GM23338 (cell line): ENCODE measurements around the gene FOCAD. TPM values are rescaled to one million over a fixed set of nuclear protein-coding genes. Genes with fewer than 3 reads are reported as not detected.

Experiments used
- ATAC-seq: fragments of 200-7000 bp; cut with Tn5 transposase; 3 replicates; pipeline ENCODE4 v1.9.1; 2020
- DNase-seq: peaks from one replicate; pipeline ENCODE4 v3.0.0-alpha.2; 2015; ENCODE audit warnings: low spot score
- H2AFZ ChIP-seq: fragments of 200-600 bp; sonication (generic); 2 replicates; pipeline ENCODE4 v1.8.0; 2016; ENCODE audit warnings: antibody characterized with exemption, mild to moderate bottlenecking, moderate library complexity
- H3F3A ChIP-seq: fragments of 200-600 bp; sonication (generic); replicated peaks from 2 replicates; pipeline ENCODE4 v1.8.0; 2017; ENCODE audit warnings: antibody characterized with exemption, mixed run types, low read depth
- H3K27ac ChIP-seq: fragments of 200-600 bp; sonication (generic); 2 replicates; pipeline ENCODE4 v1.6.1; 2016; ENCODE audit warnings: low read depth
- H3K27me3 ChIP-seq: fragments of 200-600 bp; sonication (generic); 2 replicates; pipeline ENCODE4 v1.8.0; 2016; ENCODE audit warnings: mild to moderate bottlenecking, mixed run types, moderate library complexity; ENCODE audit not compliant: insufficient read depth
- H3K36me3 ChIP-seq: fragments of 200-600 bp; sonication (generic); 2 replicates; pipeline ENCODE4 v1.8.0; 2016; ENCODE audit warnings: mild to moderate bottlenecking; ENCODE audit not compliant: insufficient read depth
- H3K4me1 ChIP-seq: fragments of 200-600 bp; sonication (generic); 2 replicates; pipeline ENCODE4 v1.8.0; 2016; ENCODE audit warnings: mild to moderate bottlenecking, moderate library complexity; ENCODE audit not compliant: insufficient read depth
- H3K4me2 ChIP-seq: fragments of 200-600 bp; sonication (generic); 2 replicates; pipeline ENCODE4 v1.7.1; 2017; ENCODE audit warnings: mixed run types
- H3K4me3 ChIP-seq: fragments of 200-600 bp; sonication (generic); 2 replicates; pipeline ENCODE4 v1.6.1; 2016; ENCODE audit warnings: mixed run types
- H3K79me2 ChIP-seq: fragments of 200-600 bp; sonication (generic); replicated peaks from 2 replicates; pipeline ENCODE4 v1.8.0; 2017; ENCODE audit warnings: mild to moderate bottlenecking; ENCODE audit not compliant: insufficient read depth
- H3K9me2 ChIP-seq: fragments of 200-600 bp; sonication (generic); 2 replicates; pipeline ENCODE4 v1.8.0; 2017; ENCODE audit not compliant: insufficient read depth
- H4K20me1 ChIP-seq: fragments of 200-600 bp; sonication (generic); replicated peaks from 2 replicates; pipeline ENCODE4 v1.8.0; 2017; ENCODE audit warnings: mild to moderate bottlenecking; ENCODE audit not compliant: insufficient read depth
- H3K27ac Mint-ChIP-seq: 2 replicates; pipeline ENCODE4 v1.8.0; 2020; ENCODE audit warnings: inconsistent platforms, mild to moderate bottlenecking, moderate library complexity, mixed read lengths
- H3K27me3 Mint-ChIP-seq: 3 replicates; pipeline ENCODE4 v1.8.0; 2022; ENCODE audit warnings: low read depth, mild to moderate bottlenecking, moderate library complexity, mixed read lengths, inconsistent platforms; ENCODE audit not compliant: insufficient read depth, poor library complexity
- H3K36me3 Mint-ChIP-seq: 3 replicates; pipeline ENCODE4 v1.8.0; 2021; ENCODE audit warnings: low read depth, mild to moderate bottlenecking, inconsistent platforms, moderate library complexity, mixed read lengths
- H3K4me1 Mint-ChIP-seq: 3 replicates; pipeline ENCODE4 v1.8.0; 2020; ENCODE audit warnings: mild to moderate bottlenecking, inconsistent platforms, mixed read lengths
- H3K4me3 Mint-ChIP-seq: 3 replicates; pipeline ENCODE4 v1.8.0; 2021; ENCODE audit warnings: moderate library complexity, mild to moderate bottlenecking, inconsistent platforms, mixed read lengths
- H3K9me3 Mint-ChIP-seq: 3 replicates; pipeline ENCODE4 v1.8.0; 2020; ENCODE audit warnings: moderate library complexity, mild to moderate bottlenecking, inconsistent platforms, mixed read lengths
- CREB1 ChIP-seq: fragments of 250-450 bp; sonication (Bioruptor Pico); IDR thresholded peaks from 2 replicates; pipeline ENCODE4 v1.5.0; 2020; ENCODE audit warnings: low read depth, mild to moderate bottlenecking, moderate library complexity
- EZH2 ChIP-seq: fragments of 200-600 bp; sonication (generic); IDR thresholded peaks from one replicate; pipeline ENCODE4 v1.8.0; 2017; ENCODE audit warnings: antibody characterized with exemption, mild to moderate bottlenecking, low read depth; ENCODE audit not compliant: unreplicated experiment
- EZH2phosphoT487 ChIP-seq: fragments of 200-600 bp; sonication (generic); IDR thresholded peaks from one replicate; pipeline ENCODE4 v1.8.1; 2018; ENCODE audit warnings: antibody characterized with exemption; ENCODE audit not compliant: unreplicated experiment
- JUNB ChIP-seq: IDR thresholded peaks from one replicate; pipeline ENCODE4 v1.6.1; 2016; ENCODE audit warnings: antibody characterized with exemption; ENCODE audit not compliant: unreplicated experiment
- NANOG ChIP-seq: IDR thresholded peaks from 2 replicates; pipeline ENCODE4 v1.6.1; 2016; ENCODE audit warnings: antibody characterized with exemption, borderline replicate concordance
- POLR2AphosphoS5 ChIP-seq: IDR thresholded peaks from 2 replicates; pipeline ENCODE4 v1.6.1; 2016; ENCODE audit warnings: antibody characterized with exemption, low read depth
- STAT1 ChIP-seq: IDR thresholded peaks from one replicate; pipeline ENCODE4 v1.6.1; 2016; ENCODE audit warnings: antibody characterized with exemption; ENCODE audit not compliant: unreplicated experiment
- ZNF114 ChIP-seq: fragments of 250-450 bp; sonication (Bioruptor Pico); IDR thresholded peaks from 2 replicates; pipeline ENCODE4 v1.5.0; 2020; ENCODE audit warnings: mild to moderate bottlenecking, moderate library complexity
- ZNF331 ChIP-seq: fragments of 250-450 bp; sonication (Bioruptor Pico); IDR thresholded peaks from 2 replicates; pipeline ENCODE4 v1.5.0; 2020; ENCODE audit warnings: low read depth, mild to moderate bottlenecking, moderate library complexity
- polyA plus RNA-seq: library from polyadenylated mRNA; unstranded; fragments of >200 nt; fragmentation: Nextera tagmentation; extraction: Ambion mirVana; gene quantifications from 2 replicates; pipeline ENCODE4 v1.2.1, GENCODE V29; 2016
- total RNA-seq: library from RNA; depleted of rRNA; stranded (reverse); fragments of >200 nt; shearing (Covaris generic); gene quantifications from 2 replicates; pipeline ENCODE4 v1.2.3, GENCODE V29; 2014
- TF ChIP-seq, protein P1 (sequence below): IDR thresholded peaks from one replicate; pipeline ENCODE4 v1.6.1; 2018; ENCODE audit warnings: antibody characterized with exemption; ENCODE audit not compliant: unreplicated experiment
- TF ChIP-seq, protein P2 (sequence below), 2 experiments: fragments of 200-600 bp in 1 of 2; sonication (generic) in 1 of 2; conservative IDR thresholded peaks; 2 replicates each; pipeline versions ENCODE4 v1.5.1 to v1.6.1; 2016 to 2017; ENCODE audit warnings: antibody characterized with exemption in 2 of 2, low read depth in 2 of 2, mild to moderate bottlenecking in 2 of 2, moderate library complexity in 1 of 2
- TF ChIP-seq, protein P3 (sequence below): IDR thresholded peaks from 2 replicates; pipeline ENCODE4 v1.6.1; 2016; ENCODE audit warnings: antibody characterized with exemption
- TF ChIP-seq, protein P4 (sequence below): fragments of 250-450 bp; sonication (Bioruptor Pico); IDR thresholded peaks from 2 replicates; pipeline ENCODE4 v1.5.0; 2020; ENCODE audit warnings: mild to moderate bottlenecking, moderate library complexity

Gene FOCAD
- total and polyA plus RNA-seq, 2 experiments from 2014 or later, result 13.7 to 66.5 TPM

DNA sequence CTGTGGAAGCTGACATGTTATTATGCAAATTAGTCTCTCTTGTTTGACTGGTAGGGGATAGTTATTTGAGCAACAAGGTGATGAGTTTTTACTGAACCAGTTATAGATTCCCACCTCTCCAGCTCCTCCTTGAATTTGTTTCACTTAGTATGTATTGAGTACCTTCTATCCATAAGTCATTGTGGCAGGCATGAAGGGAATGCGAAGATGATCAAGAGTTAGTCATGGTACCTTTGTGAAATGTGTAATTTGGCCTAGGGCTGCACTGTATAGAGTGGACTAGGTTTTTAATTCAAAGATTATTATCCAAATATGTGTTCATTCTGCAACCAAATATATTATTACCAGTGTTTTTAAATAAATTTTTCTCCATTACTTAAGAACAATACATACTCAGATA lies 237.3 kb downstream of the FOCAD start:
- Histone ChIP-seq H3K36me3 (no peaks in the 10 kb centered on the region; the same call in 1 of the 2 replicates), H3K9me2 (no peaks in the 10 kb centered on the region), H3K27ac (no peak overlapping the region), H2AFZ (no peak overlapping the region), H3K79me2 (no peaks in the 10 kb centered on the region), H3K4me1 (no peaks in the 10 kb centered on the region; the same call in 1 of the 2 replicates), H3K27me3 (no peaks in the 10 kb centered on the region), H3K4me2 (no peak overlapping the region), H3F3A (no peaks in the 10 kb centered on the region), H3K4me3 (no peak overlapping the region), H4K20me1 (no peaks in the 10 kb centered on the region)
- Mint-ChIP-seq H3K9me3 (peaks cover 5% of the 10 kb centered on the region; the same call in 2 of the 3 replicates), H3K27ac (no peak overlapping the region), H3K4me1 (no peaks in the 10 kb centered on the region), H3K27me3 (no peaks in the 10 kb centered on the region), H3K4me3 (no peak overlapping the region), H3K36me3 (peaks cover 24% of the 10 kb centered on the region)
- no peak for DNase-seq
- TF ChIP-seq, protein P1, sequence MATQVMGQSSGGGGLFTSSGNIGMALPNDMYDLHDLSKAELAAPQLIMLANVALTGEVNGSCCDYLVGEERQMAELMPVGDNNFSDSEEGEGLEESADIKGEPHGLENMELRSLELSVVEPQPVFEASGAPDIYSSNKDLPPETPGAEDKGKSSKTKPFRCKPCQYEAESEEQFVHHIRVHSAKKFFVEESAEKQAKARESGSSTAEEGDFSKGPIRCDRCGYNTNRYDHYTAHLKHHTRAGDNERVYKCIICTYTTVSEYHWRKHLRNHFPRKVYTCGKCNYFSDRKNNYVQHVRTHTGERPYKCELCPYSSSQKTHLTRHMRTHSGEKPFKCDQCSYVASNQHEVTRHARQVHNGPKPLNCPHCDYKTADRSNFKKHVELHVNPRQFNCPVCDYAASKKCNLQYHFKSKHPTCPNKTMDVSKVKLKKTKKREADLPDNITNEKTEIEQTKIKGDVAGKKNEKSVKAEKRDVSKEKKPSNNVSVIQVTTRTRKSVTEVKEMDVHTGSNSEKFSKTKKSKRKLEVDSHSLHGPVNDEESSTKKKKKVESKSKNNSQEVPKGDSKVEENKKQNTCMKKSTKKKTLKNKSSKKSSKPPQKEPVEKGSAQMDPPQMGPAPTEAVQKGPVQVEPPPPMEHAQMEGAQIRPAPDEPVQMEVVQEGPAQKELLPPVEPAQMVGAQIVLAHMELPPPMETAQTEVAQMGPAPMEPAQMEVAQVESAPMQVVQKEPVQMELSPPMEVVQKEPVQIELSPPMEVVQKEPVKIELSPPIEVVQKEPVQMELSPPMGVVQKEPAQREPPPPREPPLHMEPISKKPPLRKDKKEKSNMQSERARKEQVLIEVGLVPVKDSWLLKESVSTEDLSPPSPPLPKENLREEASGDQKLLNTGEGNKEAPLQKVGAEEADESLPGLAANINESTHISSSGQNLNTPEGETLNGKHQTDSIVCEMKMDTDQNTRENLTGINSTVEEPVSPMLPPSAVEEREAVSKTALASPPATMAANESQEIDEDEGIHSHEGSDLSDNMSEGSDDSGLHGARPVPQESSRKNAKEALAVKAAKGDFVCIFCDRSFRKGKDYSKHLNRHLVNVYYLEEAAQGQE, result no peak
- TF ChIP-seq EZH2phosphoT487 (no peak), NANOG (no peak), ZNF331 (CRISPR knock-in tag) (no peak), EZH2 (no peak), STAT1 (no peak), ZNF114 (CRISPR knock-in tag) (no peak), POLR2AphosphoS5 (no peak), JUNB (no peak), CREB1 (no peak)
- TF ChIP-seq, protein P2, sequence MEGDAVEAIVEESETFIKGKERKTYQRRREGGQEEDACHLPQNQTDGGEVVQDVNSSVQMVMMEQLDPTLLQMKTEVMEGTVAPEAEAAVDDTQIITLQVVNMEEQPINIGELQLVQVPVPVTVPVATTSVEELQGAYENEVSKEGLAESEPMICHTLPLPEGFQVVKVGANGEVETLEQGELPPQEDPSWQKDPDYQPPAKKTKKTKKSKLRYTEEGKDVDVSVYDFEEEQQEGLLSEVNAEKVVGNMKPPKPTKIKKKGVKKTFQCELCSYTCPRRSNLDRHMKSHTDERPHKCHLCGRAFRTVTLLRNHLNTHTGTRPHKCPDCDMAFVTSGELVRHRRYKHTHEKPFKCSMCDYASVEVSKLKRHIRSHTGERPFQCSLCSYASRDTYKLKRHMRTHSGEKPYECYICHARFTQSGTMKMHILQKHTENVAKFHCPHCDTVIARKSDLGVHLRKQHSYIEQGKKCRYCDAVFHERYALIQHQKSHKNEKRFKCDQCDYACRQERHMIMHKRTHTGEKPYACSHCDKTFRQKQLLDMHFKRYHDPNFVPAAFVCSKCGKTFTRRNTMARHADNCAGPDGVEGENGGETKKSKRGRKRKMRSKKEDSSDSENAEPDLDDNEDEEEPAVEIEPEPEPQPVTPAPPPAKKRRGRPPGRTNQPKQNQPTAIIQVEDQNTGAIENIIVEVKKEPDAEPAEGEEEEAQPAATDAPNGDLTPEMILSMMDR (conservative IDR thresholded peaks at IDR 0.05; ENCODE audit: low read depth in 2 of 2), result no peak
- TF ChIP-seq, protein P3, sequence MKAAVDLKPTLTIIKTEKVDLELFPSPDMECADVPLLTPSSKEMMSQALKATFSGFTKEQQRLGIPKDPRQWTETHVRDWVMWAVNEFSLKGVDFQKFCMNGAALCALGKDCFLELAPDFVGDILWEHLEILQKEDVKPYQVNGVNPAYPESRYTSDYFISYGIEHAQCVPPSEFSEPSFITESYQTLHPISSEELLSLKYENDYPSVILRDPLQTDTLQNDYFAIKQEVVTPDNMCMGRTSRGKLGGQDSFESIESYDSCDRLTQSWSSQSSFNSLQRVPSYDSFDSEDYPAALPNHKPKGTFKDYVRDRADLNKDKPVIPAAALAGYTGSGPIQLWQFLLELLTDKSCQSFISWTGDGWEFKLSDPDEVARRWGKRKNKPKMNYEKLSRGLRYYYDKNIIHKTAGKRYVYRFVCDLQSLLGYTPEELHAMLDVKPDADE, result no peak
- TF ChIP-seq, protein P4, sequence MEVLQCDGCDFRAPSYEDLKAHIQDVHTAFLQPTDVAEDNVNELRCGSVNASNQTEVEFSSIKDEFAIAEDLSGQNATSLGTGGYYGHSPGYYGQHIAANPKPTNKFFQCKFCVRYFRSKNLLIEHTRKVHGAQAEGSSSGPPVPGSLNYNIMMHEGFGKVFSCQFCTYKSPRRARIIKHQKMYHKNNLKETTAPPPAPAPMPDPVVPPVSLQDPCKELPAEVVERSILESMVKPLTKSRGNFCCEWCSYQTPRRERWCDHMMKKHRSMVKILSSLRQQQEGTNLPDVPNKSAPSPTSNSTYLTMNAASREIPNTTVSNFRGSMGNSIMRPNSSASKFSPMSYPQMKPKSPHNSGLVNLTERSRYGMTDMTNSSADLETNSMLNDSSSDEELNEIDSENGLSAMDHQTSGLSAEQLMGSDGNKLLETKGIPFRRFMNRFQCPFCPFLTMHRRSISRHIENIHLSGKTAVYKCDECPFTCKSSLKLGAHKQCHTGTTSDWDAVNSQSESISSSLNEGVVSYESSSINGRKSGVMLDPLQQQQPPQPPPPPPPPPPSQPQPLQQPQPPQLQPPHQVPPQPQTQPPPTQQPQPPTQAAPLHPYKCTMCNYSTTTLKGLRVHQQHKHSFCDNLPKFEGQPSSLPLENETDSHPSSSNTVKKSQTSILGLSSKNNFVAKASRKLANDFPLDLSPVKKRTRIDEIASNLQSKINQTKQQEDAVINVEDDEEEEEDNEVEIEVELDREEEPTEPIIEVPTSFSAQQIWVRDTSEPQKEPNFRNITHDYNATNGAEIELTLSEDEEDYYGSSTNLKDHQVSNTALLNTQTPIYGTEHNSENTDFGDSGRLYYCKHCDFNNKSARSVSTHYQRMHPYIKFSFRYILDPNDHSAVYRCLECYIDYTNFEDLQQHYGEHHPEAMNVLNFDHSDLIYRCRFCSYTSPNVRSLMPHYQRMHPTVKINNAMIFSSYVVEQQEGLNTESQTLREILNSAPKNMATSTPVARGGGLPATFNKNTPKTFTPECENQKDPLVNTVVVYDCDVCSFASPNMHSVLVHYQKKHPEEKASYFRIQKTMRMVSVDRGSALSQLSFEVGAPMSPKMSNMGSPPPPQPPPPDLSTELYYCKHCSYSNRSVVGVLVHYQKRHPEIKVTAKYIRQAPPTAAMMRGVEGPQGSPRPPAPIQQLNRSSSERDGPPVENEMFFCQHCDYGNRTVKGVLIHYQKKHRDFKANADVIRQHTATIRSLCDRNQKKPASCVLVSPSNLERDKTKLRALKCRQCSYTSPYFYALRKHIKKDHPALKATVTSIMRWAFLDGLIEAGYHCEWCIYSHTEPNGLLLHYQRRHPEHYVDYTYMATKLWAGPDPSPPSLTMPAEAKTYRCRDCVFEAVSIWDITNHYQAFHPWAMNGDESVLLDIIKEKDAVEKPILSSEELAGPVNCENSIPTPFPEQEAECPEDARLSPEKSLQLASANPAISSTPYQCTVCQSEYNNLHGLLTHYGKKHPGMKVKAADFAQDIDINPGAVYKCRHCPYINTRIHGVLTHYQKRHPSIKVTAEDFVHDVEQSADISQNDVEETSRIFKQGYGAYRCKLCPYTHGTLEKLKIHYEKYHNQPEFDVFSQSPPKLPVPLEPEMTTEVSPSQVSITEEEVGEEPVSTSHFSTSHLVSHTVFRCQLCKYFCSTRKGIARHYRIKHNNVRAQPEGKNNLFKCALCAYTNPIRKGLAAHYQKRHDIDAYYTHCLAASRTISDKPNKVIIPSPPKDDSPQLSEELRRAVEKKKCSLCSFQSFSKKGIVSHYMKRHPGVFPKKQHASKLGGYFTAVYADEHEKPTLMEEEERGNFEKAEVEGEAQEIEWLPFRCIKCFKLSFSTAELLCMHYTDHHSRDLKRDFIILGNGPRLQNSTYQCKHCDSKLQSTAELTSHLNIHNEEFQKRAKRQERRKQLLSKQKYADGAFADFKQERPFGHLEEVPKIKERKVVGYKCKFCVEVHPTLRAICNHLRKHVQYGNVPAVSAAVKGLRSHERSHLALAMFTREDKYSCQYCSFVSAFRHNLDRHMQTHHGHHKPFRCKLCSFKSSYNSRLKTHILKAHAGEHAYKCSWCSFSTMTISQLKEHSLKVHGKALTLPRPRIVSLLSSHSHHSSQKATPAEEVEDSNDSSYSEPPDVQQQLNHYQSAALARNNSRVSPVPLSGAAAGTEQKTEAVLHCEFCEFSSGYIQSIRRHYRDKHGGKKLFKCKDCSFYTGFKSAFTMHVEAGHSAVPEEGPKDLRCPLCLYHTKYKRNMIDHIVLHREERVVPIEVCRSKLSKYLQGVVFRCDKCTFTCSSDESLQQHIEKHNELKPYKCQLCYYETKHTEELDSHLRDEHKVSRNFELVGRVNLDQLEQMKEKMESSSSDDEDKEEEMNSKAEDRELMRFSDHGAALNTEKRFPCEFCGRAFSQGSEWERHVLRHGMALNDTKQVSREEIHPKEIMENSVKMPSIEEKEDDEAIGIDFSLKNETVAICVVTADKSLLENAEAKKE (CRISPR knock-in tag), result no peak
- no peak for ATAC-seq
